Measurements from ENCODE around the gene SAMD10. TPM values are rescaled to one million over a fixed set of nuclear protein-coding genes. Genes with fewer than 3 reads are reported as not detected.

Gene SAMD10
- total and polyA plus RNA-seq, 2 of the 8 experiments (the other 6 are each of a cell fraction or from before 2014, with no cell fraction given), result 3.0 to 5.2 TPM

DNA sequence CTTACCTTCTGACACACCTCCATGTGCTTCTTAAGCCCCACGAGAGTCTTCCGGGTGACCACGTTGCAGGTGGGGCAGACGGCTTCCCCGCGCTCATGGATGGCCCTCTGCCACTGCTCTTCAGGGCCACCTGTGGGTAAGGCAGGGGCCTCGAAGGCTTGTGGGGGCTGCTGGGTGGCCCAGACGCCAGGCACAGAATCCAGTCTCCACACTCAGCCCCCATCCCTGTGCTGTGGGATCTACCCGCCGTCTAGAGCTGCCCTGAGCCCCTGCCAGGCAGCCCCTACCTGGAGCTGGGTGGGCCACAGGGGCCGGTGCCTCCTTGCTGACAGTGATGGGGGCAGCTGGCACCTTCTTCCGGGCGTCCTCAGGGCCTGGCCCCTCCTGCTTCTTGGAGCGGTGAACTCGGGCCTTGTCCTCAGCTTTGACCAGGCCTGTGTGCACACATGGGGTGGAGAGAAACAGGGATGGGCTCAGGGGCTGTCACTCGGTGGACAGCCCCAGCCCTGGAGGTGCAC, 15.6 kb downstream of the SAMD10 start:
- H2BK20ac ChIP-seq (ENCODE audit: low read length), result no peak overlapping the region
- DNase-seq (ENCODE audit: low read depth in 1 of 2, low spot score in 2 of 2), result no peak
- peaks cover 42 to 53% of the 10 kb centered on the region in 2 experiments for H3K9me3 ChIP-seq (ENCODE audit: insufficient read depth in 2 of 2, low read depth in 1 of 2, low read length in 1 of 2)
- H3K27me3 ChIP-seq (replicated peaks in 1 of 4; ENCODE audit: control insufficient read depth in 3 of 4, extremely low read depth in 1 of 4, insufficient read depth in 3 of 4, low read length in 3 of 4), result no peaks in the 10 kb centered on the region
- no peak overlapping the region for H3K14ac ChIP-seq (ENCODE audit: insufficient read length)
- no peak overlapping the region for H4K5ac ChIP-seq (ENCODE audit: insufficient read length, low read depth, low read length)
- no peaks in the 10 kb centered on the region; a peak in 1 of 4 replicates for H3K79me2 ChIP-seq (ENCODE audit: control insufficient read depth in 1 of 2, insufficient read depth in 2 of 2, low read length in 2 of 2)
- H2BK15ac ChIP-seq (ENCODE audit: low read length), result no peak overlapping the region
- no peak overlapping the region for H2AK5ac ChIP-seq (ENCODE audit: low read depth, low read length)
- H3K4me1 ChIP-seq (replicated peaks in 1 of 4; ENCODE audit: control insufficient read depth in 3 of 4, insufficient read depth in 4 of 4, low read length in 3 of 4), result peaks cover 0 to 14% (median 9%) of the 10 kb centered on the region in 4 experiments; a peak in 6 of 7 replicates
- H3K4me3 ChIP-seq (ENCODE audit: extremely low read depth in 1 of 4, insufficient read depth in 2 of 4, low read depth in 3 of 4, low read length in 4 of 4), result 0 out of 8 replicates have a peak overlapping the region, but pooled peaks of 1 of the 4 experiments have one; percentile 3
- no peak for FAIRE-seq
- peaks cover 1% of the 10 kb centered on the region; the same call in 1 of the 2 replicates for H3K23me2 ChIP-seq (ENCODE audit: low read depth, low read length)
- H3K27ac ChIP-seq (ENCODE audit: low read depth, low read length), result no peak overlapping the region
- no peak overlapping the region for H2BK5ac ChIP-seq (ENCODE audit: low read depth, low read length)
- no peak overlapping the region for H3K9ac ChIP-seq (replicated peaks in 1 of 4; ENCODE audit: extremely low read depth in 1 of 4, low read depth in 3 of 4, low read length in 3 of 4)
- H3K4me2 ChIP-seq (ENCODE audit: insufficient read depth in 1 of 2, low read depth in 2 of 2, low read length in 2 of 2), result no peak overlapping the region
- WGBS, 2 experiments (ENCODE audit: extremely low coverage in 1 of 2, insufficient coverage in 1 of 2, insufficient read length in 1 of 2, insufficient replicate concordance in 2 of 2, low coverage in 1 of 2, low lambda C conversion rate in 2 of 2, missing lambda C conversion rate in 1 of 2), result 94% methylated on average over 13 of the region's 16 CpGs; no CpG with 5 or more reads in 1 of the 2 experiments
- TF ChIP-seq SP4 (IDR thresholded peaks at IDR 0.05; ENCODE audit: low read length), result no peak
- TF ChIP-seq POLR2A (IDR thresholded peaks at IDR 0.05; ENCODE audit: control extremely low read depth in 1 of 2, low read depth in 2 of 2, low read length in 2 of 2), result no peak
- TF ChIP-seq FOSL1 (IDR thresholded peaks at IDR 0.05; ENCODE audit: insufficient read depth, low read depth, low read length), result no peak
- no peak for TF ChIP-seq POLR2AphosphoS5 (IDR thresholded peaks at IDR 0.05; ENCODE audit: low read depth, low read length)
- TF ChIP-seq TCF12 (IDR thresholded peaks at IDR 0.05; ENCODE audit: low read depth, low read length), result no peak
- TF ChIP-seq SIRT6 (IDR thresholded peaks at IDR 0.05; ENCODE audit: low read length), result no peak
- TF ChIP-seq HDAC2 (IDR thresholded peaks at IDR 0.05; ENCODE audit: borderline replicate concordance in 1 of 2, low read depth in 2 of 2, low read length in 2 of 2), result no peak
- no peak for TF ChIP-seq RBBP5 (IDR thresholded peaks at IDR 0.05; ENCODE audit: borderline replicate concordance, low read depth, low read length)
- TF ChIP-seq ASH2L (IDR thresholded peaks at IDR 0.05; ENCODE audit: low read length), result no peak
- no peak for TF ChIP-seq CTBP2 (IDR thresholded peaks at IDR 0.05; ENCODE audit: borderline replicate concordance, insufficient read depth, insufficient read length, low read length)
- no peak for TF ChIP-seq BCL11A (IDR thresholded peaks at IDR 0.05; ENCODE audit: low read depth in 2 of 2, low read length in 2 of 2)
- TF ChIP-seq KDM5A (IDR thresholded peaks at IDR 0.05; ENCODE audit: low read length), result no peak
- TF ChIP-seq MAFK (IDR thresholded peaks at IDR 0.05; ENCODE audit: low read depth, low read length), result no peak
- TF ChIP-seq KDM1A (IDR thresholded peaks at IDR 0.05; ENCODE audit: borderline replicate concordance, low read length), result no peak
- no peak for TF ChIP-seq BRCA1 (IDR thresholded peaks at IDR 0.05; ENCODE audit: low read depth, low read length)
- H2BK12ac ChIP-seq (ENCODE audit: low read depth, low read length), result no peak overlapping the region
- no peak overlapping the region for H2BK120ac ChIP-seq (replicated peaks; ENCODE audit: low read depth, low read length)
- POLR2A ChIA-PET (ENCODE audit: partially characterized antibody), result interaction anchor here (0.7 to 0.8 kb wide), 2 partner anchors 12 to 116 kb away, joined by 3 read pairs; no protein-coding TSS in a partner anchor
- no peak overlapping the region for H2AFZ ChIP-seq (ENCODE audit: low read length)
- no peak overlapping the region for H3K56ac ChIP-seq (replicated peaks; ENCODE audit: insufficient read length, low read depth, low read length)
- H3K36me3 ChIP-seq (ENCODE audit: control insufficient read depth in 2 of 4, insufficient read depth in 4 of 4, low read length in 3 of 4), result peaks cover 22 to 68% (median 51%) of the 10 kb centered on the region in 4 experiments
- no peak overlapping the region for H4K91ac ChIP-seq (replicated peaks; ENCODE audit: insufficient read length, low read length)
- no peak overlapping the region for H3K4ac ChIP-seq (replicated peaks; ENCODE audit: insufficient read length, low read depth, low read length)
- H4K8ac ChIP-seq (ENCODE audit: extremely low read depth, insufficient read depth, low read length), result no peak overlapping the region
- peaks cover 4% of the 10 kb centered on the region for H3K79me1 ChIP-seq (ENCODE audit: low read depth, low read length)
- peaks cover 0 to 2% of the 10 kb centered on the region in 2 experiments for H4K20me1 ChIP-seq (replicated peaks in 1 of 2; ENCODE audit: control insufficient read depth in 1 of 2, insufficient read depth in 2 of 2, low read length in 2 of 2)
- no peak overlapping the region for H3K18ac ChIP-seq (ENCODE audit: extremely low read depth, low read length)
- CTCF ChIA-PET (ENCODE audit: partially characterized antibody), result interaction anchor here (0.8 kb wide), 2 partner anchors 17 to 54 kb away, joined by 3 read pairs; no protein-coding TSS in a partner anchor
- no peak overlapping the region for H3K23ac ChIP-seq (ENCODE audit: insufficient read length)

Data from H1 (cell line).